GM21786 (cell line): ENCODE data around the gene TLR4.

Experiments
- ATAC-seq: cut with Tn5 transposase; IDR thresholded peaks from one replicate; pipeline ENCODE4 v1.9.1; 2021; ENCODE audit not compliant: unreplicated experiment

TLR4 gene

DNA sequence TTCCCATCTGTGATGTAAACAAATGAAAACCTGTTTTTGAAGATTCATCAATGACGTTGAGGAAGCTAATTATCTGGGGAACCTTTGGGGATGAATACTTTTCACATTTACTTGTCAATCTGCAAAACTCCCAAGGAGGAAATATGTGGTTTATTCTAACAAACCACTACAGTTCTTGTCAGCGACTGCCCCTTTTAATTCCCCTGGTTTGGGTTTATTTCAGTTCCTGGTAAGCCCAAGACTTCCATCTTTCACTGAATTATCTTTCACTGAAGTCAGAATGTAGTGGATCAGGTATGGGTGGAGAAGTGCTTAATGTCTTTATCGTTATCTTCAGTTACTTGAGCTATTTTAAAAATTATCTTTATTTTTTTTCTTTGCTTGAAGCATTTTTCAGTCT is 40.2 kb downstream of the TLR4 start:
- ATAC-seq: no peak

DNA sequence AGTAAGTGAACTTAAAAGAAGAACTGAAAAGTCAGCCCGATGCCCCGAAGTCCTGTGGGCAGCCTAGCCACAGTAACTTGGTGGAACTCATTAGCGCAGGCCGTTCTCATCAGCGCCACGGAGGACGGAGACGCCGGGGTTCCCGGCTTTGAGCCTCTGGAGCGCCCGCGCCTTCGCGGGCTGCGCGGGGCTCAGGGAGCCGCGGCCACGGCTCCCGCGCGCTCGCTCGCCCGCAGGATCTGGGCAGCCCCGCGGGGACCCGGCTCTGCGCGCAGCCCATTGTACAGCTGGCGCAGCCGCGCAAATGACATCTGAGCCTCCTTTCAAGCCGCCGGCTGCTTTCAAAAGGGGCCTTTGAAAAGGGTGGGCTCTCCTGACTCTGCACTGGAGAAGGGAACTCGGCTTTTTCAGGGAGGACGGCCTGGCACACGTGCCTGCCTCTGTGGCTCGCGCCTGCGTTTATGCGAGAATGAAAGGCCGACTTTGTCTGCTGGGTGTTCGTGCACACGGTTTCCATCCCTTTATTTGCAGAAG is 40.7 kb downstream of the TLR4 start:
- no peak for ATAC-seq

DNA sequence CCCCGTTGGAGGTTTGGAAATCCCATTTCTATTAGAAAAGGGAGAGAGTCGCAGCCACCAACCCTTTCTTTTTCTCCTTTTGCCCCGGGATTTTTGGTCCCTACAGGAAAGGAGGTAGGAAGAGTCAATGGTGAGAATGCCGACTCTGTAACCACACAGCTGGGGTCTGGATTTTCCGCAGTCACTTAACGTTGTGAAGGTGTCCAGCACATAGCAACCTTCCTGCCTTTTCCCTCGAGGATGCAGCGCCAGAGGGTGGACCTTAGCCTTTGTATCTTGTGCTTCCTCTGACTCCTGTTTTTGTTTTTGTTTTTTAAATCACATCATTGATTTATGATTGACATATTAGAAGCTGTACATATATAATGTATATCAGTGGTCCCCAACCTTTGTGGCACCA is 41.4 kb downstream of the TLR4 start:
- no peak for ATAC-seq

DNA sequence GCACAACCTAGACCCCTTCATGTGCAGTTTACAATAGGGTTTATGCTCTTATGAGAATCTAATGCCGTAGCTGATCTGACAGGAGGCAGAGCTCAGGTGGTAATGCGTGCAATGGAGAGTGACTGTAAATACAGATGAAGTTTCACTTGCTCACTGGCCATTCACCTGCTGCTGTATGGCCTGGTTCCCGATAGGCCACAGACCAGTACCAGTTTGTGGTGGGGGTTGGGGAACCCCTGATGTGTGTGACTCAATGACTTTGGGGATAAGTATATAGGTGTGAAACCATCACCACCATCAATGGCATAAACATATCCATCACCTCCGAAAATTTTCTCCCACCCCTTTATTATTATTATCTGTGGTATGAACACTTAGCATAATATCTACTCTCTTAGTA is 42.1 kb downstream of the TLR4 start:
- ATAC-seq: no peak

DNA sequence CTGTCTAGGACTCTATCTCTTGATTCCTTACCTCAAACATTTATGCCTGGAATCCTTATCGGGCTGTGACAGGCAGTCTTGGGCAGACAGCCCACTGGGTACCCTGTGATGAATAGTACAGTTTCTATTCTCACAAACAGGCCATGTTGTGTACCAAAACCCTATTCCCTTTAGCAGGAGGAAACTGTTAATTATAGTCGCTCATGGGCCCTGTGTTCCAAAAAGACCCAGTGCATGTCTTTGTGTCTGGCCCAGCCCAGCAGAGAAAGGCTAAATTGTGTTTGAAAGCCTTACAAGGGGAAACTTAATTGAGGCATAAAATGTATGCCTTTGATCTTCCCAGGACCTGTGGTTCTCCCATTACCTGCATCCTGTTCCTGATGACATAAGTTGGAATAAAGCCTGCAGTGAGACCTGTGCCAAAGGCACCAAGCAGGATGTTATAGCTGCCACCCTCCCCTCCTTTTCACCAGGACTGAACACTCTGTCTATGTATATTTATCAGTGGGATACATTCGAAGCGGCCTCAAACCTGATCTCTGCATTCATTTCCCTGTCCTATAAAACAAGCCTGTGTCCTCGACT is 43.3 kb downstream of the TLR4 start:
- no peak for ATAC-seq

DNA sequence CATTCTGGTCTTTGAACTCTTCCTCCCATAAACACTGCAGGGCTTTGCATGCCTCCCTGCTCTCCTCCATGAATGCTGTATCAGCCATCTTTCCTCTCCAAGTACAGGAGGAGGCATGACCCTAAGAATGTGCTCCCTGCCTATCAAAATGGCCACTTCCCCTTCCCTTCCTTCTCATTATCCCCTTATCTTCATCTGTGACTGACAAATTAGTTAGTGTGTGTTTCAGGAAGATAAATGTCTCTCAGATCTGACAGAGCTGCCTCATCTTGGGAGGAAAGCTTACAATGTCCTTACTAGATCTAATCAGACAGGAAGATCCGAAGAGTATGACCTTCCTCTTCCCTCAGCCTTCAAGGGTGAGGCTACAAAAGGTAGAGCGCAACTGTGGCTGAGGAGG is 46.2 kb downstream of the TLR4 start:
- no peak for ATAC-seq

DNA sequence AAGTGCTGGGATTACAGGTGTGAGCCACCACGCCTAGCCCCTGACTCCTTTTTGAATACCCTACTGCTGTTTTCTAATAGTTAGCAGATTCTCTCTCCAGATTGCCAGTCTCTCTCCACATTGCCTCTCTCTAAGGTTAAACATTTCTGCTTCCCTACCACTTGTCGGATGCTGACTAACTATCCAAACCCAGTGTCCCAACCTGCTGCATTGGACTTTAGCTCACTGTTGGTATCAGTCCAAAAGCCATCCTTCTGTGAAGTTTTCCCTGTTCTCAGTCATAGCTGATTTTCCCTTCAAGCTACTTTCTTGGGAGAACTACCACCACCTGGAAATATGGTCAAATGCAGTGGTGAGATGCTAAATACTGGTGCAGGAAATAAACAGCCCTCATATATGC is 48.7 kb downstream of the TLR4 start:
- no peak for ATAC-seq

DNA sequence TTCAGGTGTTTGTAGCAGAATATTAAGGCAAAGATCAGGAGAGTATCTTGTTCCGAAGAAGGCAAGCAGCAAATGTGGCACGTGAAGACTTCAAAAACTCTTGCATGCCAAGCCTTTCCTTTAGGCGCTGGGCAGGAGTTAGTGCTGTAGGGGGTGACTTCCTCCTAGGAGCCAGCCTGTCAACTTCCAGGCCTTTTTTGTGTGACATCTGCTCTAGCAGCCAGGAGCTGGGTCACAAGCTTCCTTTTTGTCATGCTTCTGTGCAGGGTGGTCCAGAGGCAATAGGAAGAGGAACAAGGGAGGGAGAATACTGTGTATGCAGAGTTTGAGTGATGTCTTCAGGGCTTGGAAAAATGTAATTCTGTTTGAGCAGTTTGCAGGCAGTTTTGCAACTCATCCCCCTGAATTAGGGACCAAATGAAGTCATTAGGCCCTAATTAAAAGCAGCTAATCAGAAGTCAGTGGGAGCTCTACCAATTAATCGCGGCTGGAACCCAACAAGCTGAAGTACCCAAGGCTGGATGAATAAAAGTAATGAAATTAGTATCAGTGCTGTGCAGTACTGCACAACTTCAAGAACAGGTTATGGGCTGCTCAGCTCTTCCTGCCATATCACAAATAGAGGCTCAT is 53.5 kb downstream of the TLR4 start:
- no peak for ATAC-seq

DNA sequence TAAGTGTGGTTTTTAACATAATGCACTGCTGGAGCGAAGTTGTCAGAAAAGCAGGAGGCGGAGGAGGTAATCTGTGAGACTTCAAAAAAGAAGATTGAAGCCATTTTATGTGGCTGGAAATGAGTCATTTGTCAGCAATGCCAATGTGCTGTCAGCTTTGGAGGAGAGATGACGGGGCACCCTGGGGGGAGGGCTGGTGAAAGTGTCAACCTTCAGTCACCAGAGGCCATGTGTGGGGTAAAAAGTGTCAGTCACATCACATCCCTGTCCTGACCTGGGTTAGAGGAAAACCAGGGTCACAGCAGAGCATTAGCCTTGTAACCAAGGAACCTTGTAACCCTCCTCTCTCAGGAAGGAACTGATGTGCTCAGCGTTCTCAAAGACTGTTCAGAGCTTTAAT is 59.1 kb downstream of the TLR4 start:
- ATAC-seq: no peak

DNA sequence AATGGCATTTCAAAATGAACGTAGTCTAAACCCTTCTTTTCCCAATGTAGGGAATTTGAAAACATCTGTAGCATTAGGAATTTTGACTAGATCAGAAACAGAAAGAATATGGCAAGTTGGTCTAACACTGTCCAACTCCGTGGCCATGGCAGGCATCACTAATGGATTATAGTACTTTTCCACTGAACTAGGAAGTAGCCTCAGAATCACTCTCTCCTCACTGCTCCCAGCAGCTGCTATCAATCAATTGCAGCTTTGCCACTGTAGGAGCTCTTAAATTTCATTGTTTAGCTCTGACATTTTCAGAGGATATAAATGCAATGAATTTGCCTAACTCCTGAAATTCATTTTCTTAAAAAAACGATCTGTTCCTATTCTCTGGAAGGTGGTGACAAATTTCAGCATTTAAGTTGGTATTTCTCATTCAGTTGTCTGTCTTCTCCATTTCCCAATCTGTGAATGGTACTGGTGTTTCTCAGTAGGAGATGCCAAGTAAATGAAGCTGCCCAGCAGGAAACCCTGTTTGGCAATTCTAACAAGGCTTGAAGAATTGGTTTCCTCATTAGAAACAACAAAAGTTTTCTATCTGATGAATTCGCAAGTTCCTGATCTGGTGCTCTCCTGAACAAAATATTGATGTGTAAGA is 64.7 kb downstream of the TLR4 start:
- ATAC-seq: no peak

DNA sequence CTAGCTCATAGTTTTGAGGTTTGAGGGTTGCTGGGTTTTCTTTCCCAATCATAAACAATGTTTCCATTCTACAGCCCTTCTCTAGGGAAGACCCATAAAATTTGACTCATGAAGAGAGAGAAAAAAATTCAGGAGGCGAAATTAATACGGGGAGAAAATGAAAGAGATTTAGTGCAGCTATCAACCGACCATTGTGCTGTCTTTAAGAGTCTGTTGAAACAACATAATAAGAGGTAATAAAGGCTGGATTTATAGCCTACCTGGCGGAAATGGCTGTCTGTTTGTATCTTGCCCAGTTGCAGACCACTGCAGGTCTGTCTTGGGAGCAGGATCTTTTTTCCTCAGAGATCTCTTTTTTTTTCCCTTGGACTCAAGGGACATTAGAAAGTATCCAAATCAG is 66.9 kb downstream of the TLR4 start:
- no peak for ATAC-seq

DNA sequence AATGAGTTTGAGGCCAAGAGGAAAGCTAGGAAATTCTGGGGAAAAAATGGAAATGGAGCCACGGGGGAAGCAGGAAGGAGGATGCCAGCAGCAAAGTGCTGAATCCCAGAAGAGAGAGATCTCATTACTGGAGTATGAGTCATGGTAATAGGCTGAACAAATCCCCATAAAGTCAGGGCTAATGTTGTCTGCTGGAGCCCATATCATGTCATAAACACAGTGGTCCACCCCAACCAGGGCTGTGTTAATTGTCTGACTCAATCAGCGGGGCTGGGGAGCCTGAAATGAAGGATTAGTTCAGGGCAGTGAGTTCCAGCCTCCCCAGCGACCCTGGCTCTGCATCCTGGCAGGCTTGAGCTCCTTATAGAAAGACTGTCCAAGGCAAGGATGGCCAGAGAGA is 68.8 kb downstream of the TLR4 start:
- no peak for ATAC-seq
